Measurements from ENCODE around the gene FRMPD4.

- TF ChIP-seq WRNIP1 (IDR thresholded peaks at IDR 0.05; ENCODE audit: borderline replicate concordance, low read depth, low read length) (no peak), ESRRA (IDR thresholded peaks at IDR 0.05; ENCODE audit: low read length) (no peak), CTCF (IDR thresholded peaks at IDR 0.05 in 2 of 3, conservative IDR thresholded peaks at IDR 0.05 in 1 of 3; ENCODE audit: control insufficient read depth in 2 of 3, extremely low read depth in 1 of 3, insufficient read depth in 1 of 3, low read depth in 3 of 3, low read length in 3 of 3) (no peak), RFX5 (IDR thresholded peaks at IDR 0.05; ENCODE audit: low read depth, low read length) (no peak), IRF3 (IDR thresholded peaks at IDR 0.05) (no peak)
Measured at GRCh38 chrX:12118134-12118533, 20.1 kb upstream of the FRMPD4 start.

All from GM12878 (cell line).